IMR-90 (cell line): ENCODE measurements around the gene VILL. TPM values are rescaled to one million over a fixed set of nuclear protein-coding genes. Genes with fewer than 3 reads are reported as not detected.

Source experiments
- ATAC-seq: fragments of 200-7000 bp; cut with Tn5 transposase; 2 replicates; pipeline ENCODE4 v1.9.1; 2020; ENCODE audit warnings: low read depth, mild to moderate bottlenecking, moderate library complexity
- BruUV-seq: library from RNA; stranded (reverse); fragments of 400-500 nt; replicated peaks from 2 replicates; lab custom pipeline; 2021; lab: Mats Ljungman, UMichigan
- CTCF ChIA-PET: fragments of 300-600 bp; formaldehyde crosslinking; extraction: SDS; loops from one replicate; lab custom pipeline; 2021; ENCODE audit warnings: antibody characterized with exemption; lab: Yijun Ruan, JAX
- POLR2A ChIA-PET: fragments of 300-600 bp; sonication (Branson Sonifier 250); formaldehyde crosslinking; loops from one replicate; lab custom pipeline; 2022; ENCODE audit warnings: antibody characterized with exemption; ENCODE audit not compliant: unreplicated experiment; lab: Charles Lee
- DNase-seq: peaks from one replicate; pipeline ENCODE4 v3.0.0; 2013
- H2AFZ ChIP-seq: replicated peaks from 2 replicates; pipeline ENCODE3; 2013; ENCODE audit warnings: low read length, mild to moderate bottlenecking; ENCODE audit not compliant: poor library complexity
- H2AK5ac ChIP-seq: 2 replicates; pipeline ENCODE4 v1.6.1; 2013; ENCODE audit warnings: low read depth, low read length, inconsistent platforms
- H2AK9ac ChIP-seq: replicated peaks from 2 replicates; pipeline ENCODE3; 2013; ENCODE audit warnings: mild to moderate bottlenecking, low read depth, low read length, moderate library complexity; ENCODE audit not compliant: poor library complexity
- H2BK120ac ChIP-seq: 2 replicates; pipeline ENCODE4 v1.6.1; 2013; ENCODE audit warnings: low read depth, low read length, inconsistent platforms
- H2BK15ac ChIP-seq: 3 replicates; pipeline ENCODE4 v1.6.1; 2013; ENCODE audit warnings: low read depth, low read length, inconsistent platforms
- H2BK20ac ChIP-seq: 2 replicates; pipeline ENCODE4 v1.6.1; 2013; ENCODE audit warnings: low read depth, mild to moderate bottlenecking, inconsistent platforms, low read length, moderate library complexity
- H2BK5ac ChIP-seq: 2 replicates; pipeline ENCODE4 v1.6.1; 2013; ENCODE audit warnings: mild to moderate bottlenecking, low read depth, low read length, inconsistent platforms; ENCODE audit not compliant: poor library complexity, severe bottlenecking
- H3K14ac ChIP-seq: replicated peaks from 2 replicates; pipeline ENCODE4 v1.6.1; 2013; ENCODE audit warnings: low read depth, low read length, inconsistent platforms
- H3K18ac ChIP-seq: 2 replicates; pipeline ENCODE4 v1.6.1; 2013; ENCODE audit warnings: low read depth, low read length, control low read depth
- H3K23ac ChIP-seq: 2 replicates; pipeline ENCODE4 v1.6.1; 2013; ENCODE audit warnings: low read depth, low read length, inconsistent platforms
- H3K27ac ChIP-seq: 2 replicates; pipeline ENCODE4 v1.5.1; 2013; ENCODE audit warnings: mild to moderate bottlenecking, control low read depth, low read length; ENCODE audit not compliant: insufficient read depth
- H3K27me3 ChIP-seq: 2 replicates; pipeline ENCODE4 v1.6.1; 2013; ENCODE audit warnings: low read length; ENCODE audit not compliant: control insufficient read depth, insufficient read depth
- H3K36me3 ChIP-seq: 2 replicates; pipeline ENCODE4 v1.6.1; 2013; ENCODE audit warnings: low read length, mixed read lengths; ENCODE audit not compliant: control insufficient read depth, insufficient read depth
- H3K4ac ChIP-seq: 2 replicates; pipeline ENCODE4 v1.6.1; 2013; ENCODE audit warnings: low read depth, low read length, inconsistent platforms
- H3K4me1 ChIP-seq: 2 replicates; pipeline ENCODE4 v1.6.1; 2013; ENCODE audit warnings: low read length, mixed read lengths; ENCODE audit not compliant: control insufficient read depth, insufficient read depth
- H3K4me2 ChIP-seq: 2 replicates; pipeline ENCODE4 v1.6.1; 2013; ENCODE audit warnings: low read depth, mild to moderate bottlenecking, control low read depth, low read length, moderate library complexity
- H3K4me3 ChIP-seq: 2 replicates; pipeline ENCODE4 v1.5.1; 2013; ENCODE audit warnings: low read depth, mild to moderate bottlenecking, control low read depth, low read length, moderate library complexity; ENCODE audit not compliant: insufficient read depth
- H3K56ac ChIP-seq: 2 replicates; pipeline ENCODE4 v1.6.1; 2013; ENCODE audit warnings: low read length, inconsistent platforms; ENCODE audit not compliant: insufficient read depth; ENCODE audit errors: extremely low read depth
- H3K79me1 ChIP-seq, 2 experiments: 2 replicates each; pipeline ENCODE4 v1.6.1; 2013; ENCODE audit warnings: low read length in 2 of 2, inconsistent platforms in 1 of 2, low read depth in 1 of 2
- H3K9ac ChIP-seq: 2 replicates; pipeline ENCODE4 v1.6.1; 2013; ENCODE audit warnings: low read depth, low read length, control low read depth
- H3K9me1 ChIP-seq: 2 replicates; pipeline ENCODE4 v1.6.1; 2013; ENCODE audit warnings: low read length, inconsistent platforms; ENCODE audit not compliant: insufficient read depth
- H3K9me3 ChIP-seq: 2 replicates; pipeline ENCODE4 v1.6.1; 2013; ENCODE audit warnings: low read length; ENCODE audit not compliant: control insufficient read depth, insufficient read depth
- H4K20me1 ChIP-seq: 2 replicates; pipeline ENCODE4 v1.6.1; 2013; ENCODE audit warnings: low read length, inconsistent platforms; ENCODE audit not compliant: insufficient read depth
- H4K5ac ChIP-seq: 2 replicates; pipeline ENCODE4 v1.6.1; 2013; ENCODE audit warnings: mild to moderate bottlenecking, low read depth, low read length, control low read depth
- H4K8ac ChIP-seq, 2 experiments: 2 replicates each; pipeline ENCODE4 v1.6.1; 2013; ENCODE audit warnings: low read depth in 2 of 2, low read length in 2 of 2, control low read depth in 1 of 2, inconsistent platforms in 1 of 2
- H4K91ac ChIP-seq: 2 replicates; pipeline ENCODE4 v1.6.1; 2013; ENCODE audit warnings: low read depth, low read length, inconsistent platforms; ENCODE audit not compliant: insufficient read depth
- MXI1 ChIP-seq: IDR thresholded peaks from 2 replicates; pipeline ENCODE4 v1.6.1; 2012; ENCODE audit warnings: low read depth, mild to moderate bottlenecking, low read length, moderate library complexity, borderline replicate concordance
- POLR2A ChIP-seq: IDR thresholded peaks from 2 replicates; pipeline ENCODE4 v1.6.1; 2012; ENCODE audit warnings: mild to moderate bottlenecking, low read depth, low read length
- WGBS, 2 experiments: methylation state at CpG; one replicate each; pipeline versions ENCODE4 v1.1.5 to v1.1.7; 2013; ENCODE audit warnings: missing lambda C conversion rate in 2 of 2; ENCODE audit not compliant: insufficient read length in 1 of 2; ENCODE audit errors: extremely low coverage in 2 of 2; 5-methylcytosine and 5-hydroxymethylcytosine counted together
- dilution Hi-C: fragments of 300-500 bp; cut with HindIII; formaldehyde crosslinking; loops from one replicate; pipeline ENCODE4 v1.14.3; 2018; ENCODE audit warnings: low sequenced_read_pairs; ENCODE audit not compliant: unreplicated experiment
- in situ Hi-C: fragments of 300-500 bp; cut with MboI; formaldehyde crosslinking; loops from 3 replicates; pipeline ENCODE4 v1.14.3; 2019; ENCODE audit warnings: low sequenced_read_pairs, inconsistent platforms, mixed read lengths
- intact Hi-C: fragments of 100-400 bp; cut with micrococcal nuclease; formaldehyde crosslinking; loops from 2 replicates; pipeline ENCODE4 v1.10.0; 2022
- polyA plus RNA-seq, 3 experiments: library from polyadenylated mRNA; depleted of rRNA; stranded (reverse); fragments of >200 nt; gene quantifications; 2 replicates each; pipeline ENCODE4 v1.2.3, GENCODE V29; 2012; ENCODE audit warnings: low replicate concordance in 1 of 3
- total RNA-seq: library from RNA; depleted of rRNA; stranded (reverse); fragments of >200 nt; gene quantifications from 2 replicates; pipeline ENCODE4 v1.2.3, GENCODE V29; 2012

Gene VILL
- total and polyA plus RNA-seq, 2 of the 4 experiments (the other 2 are of a cell fraction): 2.3 to 4.7 TPM

- Histone ChIP-seq H3K18ac (peak overlapping the region; percentile 65; the same call in 1 of the 2 replicates), H2AFZ (no peak overlapping the region), H3K27ac (peak overlapping the region; percentile 76; the same call in 1 of the 2 replicates), H2BK5ac (no peak overlapping the region), H4K8ac (peak overlapping the region in 1 of 2 experiments; percentile 24; a peak in 2 of 4 replicates), H3K23ac (no peak overlapping the region), H2BK120ac (peak overlapping the region; percentile 17; the same call in 1 of the 2 replicates), H2BK20ac (peak overlapping the region; percentile 6; the same call in 1 of the 2 replicates), H3K36me3 (peaks cover 4% of the 10 kb centered on the region), H3K14ac (peak overlapping the region; percentile 78; the same call in 1 of the 2 replicates), H4K5ac (peak overlapping the region; percentile 59; the same call in 1 of the 2 replicates), H2AK5ac (no peak overlapping the region), H3K4me3 (no peak overlapping the region), H2BK15ac (no peak overlapping the region), H3K79me1 (peaks cover 8 to 16% of the 10 kb centered on the region in 2 experiments; a peak in 2 of 4 replicates), H2AK9ac (no peak overlapping the region), H3K56ac (no peak overlapping the region; the same call in 1 of the 2 replicates), H4K91ac (peak overlapping the region; percentile 16; the same call in 1 of the 2 replicates), H4K20me1 (no peaks in the 10 kb centered on the region), H3K27me3 (no peaks in the 10 kb centered on the region), H3K9me3 (no peaks in the 10 kb centered on the region), H3K9me1 (peaks cover 8% of the 10 kb centered on the region), H3K4ac (peak overlapping the region; percentile 54), H3K4me2 (peak overlapping the region; percentile 3; the same call in 1 of the 2 replicates), H3K9ac (peak overlapping the region; percentile 39; the same call in 1 of the 2 replicates), H3K4me1 (peaks cover 8% of the 10 kb centered on the region)
- peak; percentile 50 for ATAC-seq
- CTCF ChIA-PET: interaction anchor here (0.6 kb wide), 1 partner anchor 101 kb away, joined by 5 read pairs; no protein-coding TSS in a partner anchor
- POLR2A ChIA-PET: no interaction called here
- intact Hi-C loops (no loop called here), in situ Hi-C loops (no loop called here), dilution Hi-C loops (no loop called here)
- no peak for TF ChIP-seq POLR2A
- TF ChIP-seq MXI1: no peak
- no TSS peak for BruUV-seq
- no peak for DNase-seq
- no CpG with 5 or more reads among the region's 2 CpGs for whole genome bisulfite sequencing, 2 experiments
Observed at GRCh38 chr3:37956723-37957538, 33.7 kb upstream of the VILL start.
